HepG2 (cell line): Measurements from ENCODE around the gene PDE1C.

Experiments used
- CEBPB ChIP-seq: IDR thresholded peaks from 2 replicates; pipeline ENCODE4 v1.6.1; 2011; ENCODE audit warnings: low read depth, low read length, improper control_type of control experiment, borderline replicate concordance
- NFE2L2 ChIP-seq: fragments of 150-350 bp; IDR thresholded peaks from 2 replicates; pipeline ENCODE4 v1.6.1; 2014; ENCODE audit warnings: low read length
- RXRA ChIP-seq: sonication (generic); formaldehyde crosslinking; IDR thresholded peaks from 2 replicates; pipeline ENCODE4 v1.5.1; 2020; ENCODE audit warnings: missing genetic modification reagents
- STAT5B ChIP-seq: sonication (generic); formaldehyde crosslinking; IDR thresholded peaks from 2 replicates; pipeline ENCODE4 v1.4.0; 2020; ENCODE audit warnings: missing genetic modification reagents
- TF ChIP-seq, protein P1 (sequence below): sonication (generic); formaldehyde crosslinking; IDR thresholded peaks from 2 replicates; pipeline ENCODE4 v1.8.1; 2023; ENCODE audit warnings: missing genetic modification reagents, mild to moderate bottlenecking, borderline replicate concordance

DNA sequence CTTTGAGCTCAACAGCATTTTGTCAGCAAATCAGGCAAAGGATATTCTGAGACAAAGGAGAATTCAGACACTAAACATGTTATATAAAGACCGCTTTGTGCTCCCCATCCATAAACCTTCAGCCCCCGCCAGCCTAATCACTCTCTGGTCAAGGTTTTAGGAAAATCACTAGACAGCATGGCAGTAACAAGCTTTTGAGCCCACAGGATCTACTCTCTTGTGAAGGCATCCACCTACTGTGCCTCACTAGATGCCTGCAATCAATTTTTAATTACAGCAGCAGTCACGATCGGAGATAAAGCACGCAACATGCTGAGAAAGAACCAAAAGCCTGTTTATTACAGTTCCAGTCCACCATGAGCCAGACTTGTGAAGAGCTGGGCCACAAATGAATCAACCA, 19.1 kb downstream of the PDE1C start:
- no peak for TF ChIP-seq NFE2L2
- no peak for TF ChIP-seq RXRA (CRISPR knock-in tag)
- no peak for TF ChIP-seq STAT5B (CRISPR knock-in tag)
- TF ChIP-seq, protein P1, sequence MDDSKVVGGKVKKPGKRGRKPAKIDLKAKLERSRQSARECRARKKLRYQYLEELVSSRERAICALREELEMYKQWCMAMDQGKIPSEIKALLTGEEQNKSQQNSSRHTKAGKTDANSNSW (CRISPR knock-in tag), result no peak
- TF ChIP-seq CEBPB, result no peak
